Measurements from ENCODE around the gene COL8A1.

Gene COL8A1

DNA sequence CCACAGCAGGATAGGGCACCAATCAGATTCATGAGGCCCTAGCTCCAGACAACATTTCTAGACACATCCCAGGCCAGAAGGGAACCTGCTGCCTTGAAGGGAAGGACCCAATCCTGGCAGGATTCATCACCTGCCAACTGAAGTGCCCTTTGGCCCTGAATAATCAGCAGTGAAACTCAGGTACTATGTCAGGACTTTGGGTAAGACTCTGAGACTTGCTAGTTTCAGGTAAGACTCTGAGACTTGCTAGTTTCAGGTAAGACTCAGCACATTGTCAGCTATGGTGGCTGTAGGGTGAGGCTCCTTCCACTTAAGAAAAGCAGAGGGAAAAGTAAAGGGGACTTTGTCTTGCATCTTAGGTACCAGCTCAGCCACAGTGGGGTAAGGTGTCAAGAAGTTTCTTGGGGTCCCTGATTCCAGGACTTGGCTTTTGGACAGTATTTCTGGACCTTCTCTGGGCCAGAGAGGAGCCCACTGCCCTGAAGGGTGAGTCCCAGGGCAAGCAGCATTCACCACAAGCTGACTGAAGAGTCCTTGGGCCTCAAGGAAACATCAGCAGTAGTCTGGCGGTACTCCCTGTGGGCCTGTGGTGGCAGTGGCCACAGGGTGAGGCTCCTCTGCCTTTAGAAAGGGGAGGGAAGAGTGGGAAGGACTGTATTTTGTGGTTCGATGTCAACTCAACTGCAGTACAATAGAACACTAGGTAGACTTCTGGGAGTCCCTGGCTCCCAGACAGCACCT lies 13.7 kb upstream of the COL8A1 start:
- no peak overlapping the region for H2AFZ ChIP-seq
- H3K4me3 ChIP-seq (ENCODE audit: low read depth, low read length), result no peak overlapping the region
- H3K4me1 ChIP-seq, result no peaks in the 10 kb centered on the region
- H3K9me3 ChIP-seq (ENCODE audit: control insufficient read depth, low read length), result no peaks in the 10 kb centered on the region
- H3K79me2 ChIP-seq, result no peaks in the 10 kb centered on the region
- H3K9ac ChIP-seq, result no peak overlapping the region
- no peak overlapping the region for H3K27ac ChIP-seq
- TF ChIP-seq, protein P1, sequence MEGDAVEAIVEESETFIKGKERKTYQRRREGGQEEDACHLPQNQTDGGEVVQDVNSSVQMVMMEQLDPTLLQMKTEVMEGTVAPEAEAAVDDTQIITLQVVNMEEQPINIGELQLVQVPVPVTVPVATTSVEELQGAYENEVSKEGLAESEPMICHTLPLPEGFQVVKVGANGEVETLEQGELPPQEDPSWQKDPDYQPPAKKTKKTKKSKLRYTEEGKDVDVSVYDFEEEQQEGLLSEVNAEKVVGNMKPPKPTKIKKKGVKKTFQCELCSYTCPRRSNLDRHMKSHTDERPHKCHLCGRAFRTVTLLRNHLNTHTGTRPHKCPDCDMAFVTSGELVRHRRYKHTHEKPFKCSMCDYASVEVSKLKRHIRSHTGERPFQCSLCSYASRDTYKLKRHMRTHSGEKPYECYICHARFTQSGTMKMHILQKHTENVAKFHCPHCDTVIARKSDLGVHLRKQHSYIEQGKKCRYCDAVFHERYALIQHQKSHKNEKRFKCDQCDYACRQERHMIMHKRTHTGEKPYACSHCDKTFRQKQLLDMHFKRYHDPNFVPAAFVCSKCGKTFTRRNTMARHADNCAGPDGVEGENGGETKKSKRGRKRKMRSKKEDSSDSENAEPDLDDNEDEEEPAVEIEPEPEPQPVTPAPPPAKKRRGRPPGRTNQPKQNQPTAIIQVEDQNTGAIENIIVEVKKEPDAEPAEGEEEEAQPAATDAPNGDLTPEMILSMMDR (IDR thresholded peaks at IDR 0.05), result no peak
- H3K36me3 ChIP-seq (ENCODE audit: control insufficient read depth, insufficient read depth, low read length), result no peaks in the 10 kb centered on the region
- no peak overlapping the region for H3K4me2 ChIP-seq (ENCODE audit: low read length)
- no peaks in the 10 kb centered on the region for H3K27me3 ChIP-seq (ENCODE audit: control insufficient read depth, insufficient read depth, low read length)

DNA sequence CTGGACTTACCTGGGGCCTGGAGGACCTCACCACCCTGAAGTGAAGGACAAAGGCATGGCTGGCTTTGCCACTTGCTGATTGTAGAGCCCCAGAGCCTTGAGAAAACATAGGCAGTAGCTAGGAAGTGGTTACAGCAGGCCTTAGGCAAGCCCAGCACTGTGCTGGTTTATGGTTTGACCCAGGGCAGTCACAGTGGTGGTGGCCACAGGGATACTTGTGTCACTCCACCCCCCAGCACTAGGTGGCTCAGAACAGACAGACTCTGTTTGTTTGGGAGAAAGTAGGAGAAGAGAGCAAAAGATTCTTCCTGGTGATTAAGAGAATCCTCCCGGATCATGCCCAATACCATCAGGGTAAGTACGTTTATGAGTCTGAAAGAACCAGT lies 13.2 kb upstream of the COL8A1 start:
- H3K36me3 ChIP-seq (ENCODE audit: control insufficient read depth, insufficient read depth, low read length), result no peaks in the 10 kb centered on the region
- no peaks in the 10 kb centered on the region for H3K27me3 ChIP-seq (ENCODE audit: control insufficient read depth, insufficient read depth, low read length)
- no peak overlapping the region for H3K27ac ChIP-seq
- no peak overlapping the region for H3K4me2 ChIP-seq (ENCODE audit: low read length)
- TF ChIP-seq, protein P1 (IDR thresholded peaks at IDR 0.05), result no peak
- no peaks in the 10 kb centered on the region for H3K9me3 ChIP-seq (ENCODE audit: control insufficient read depth, low read length)
- H3K79me2 ChIP-seq, result no peaks in the 10 kb centered on the region
- H3K4me1 ChIP-seq, result no peaks in the 10 kb centered on the region
- H3K9ac ChIP-seq, result no peak overlapping the region
- no peak overlapping the region for H2AFZ ChIP-seq
- H3K4me3 ChIP-seq (ENCODE audit: low read depth, low read length), result no peak overlapping the region

DNA sequence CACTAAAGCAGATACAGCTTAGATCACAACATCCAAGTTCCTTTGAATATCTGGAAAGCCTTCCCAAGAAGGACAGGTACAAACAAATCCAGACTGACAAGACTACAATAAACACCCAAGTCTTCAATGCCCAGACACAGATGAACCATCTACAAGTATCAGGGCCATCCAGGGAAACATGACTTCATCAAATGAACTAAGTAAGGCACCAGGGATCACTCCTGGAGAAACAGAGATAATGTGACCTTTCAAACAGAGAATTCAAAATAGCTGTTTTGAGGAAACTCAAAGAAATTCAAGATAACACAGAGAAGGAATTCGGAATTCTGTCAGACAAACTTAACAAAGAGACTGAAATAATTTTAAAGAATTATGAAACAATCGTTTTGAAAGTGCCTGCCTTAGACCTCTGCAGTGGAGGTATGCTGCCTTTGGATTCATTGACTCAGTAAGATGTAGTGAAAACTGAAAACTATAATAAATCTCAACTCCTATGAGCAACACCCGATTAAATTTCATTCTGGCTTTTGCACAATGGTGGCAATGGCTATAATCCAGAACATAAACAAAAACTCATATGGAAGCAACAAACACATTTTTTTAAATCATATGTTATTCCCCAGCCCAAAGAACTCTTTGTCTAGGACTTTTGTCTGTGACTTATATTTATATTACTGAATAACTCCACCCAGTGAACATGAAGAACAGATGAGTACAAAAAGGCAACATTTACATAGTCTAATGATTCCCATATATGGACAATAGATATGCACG lies 12.6 kb upstream of the COL8A1 start:
- Histone ChIP-seq H3K9me3 (ENCODE audit: control insufficient read depth, low read length) (no peaks in the 10 kb centered on the region), H3K27me3 (ENCODE audit: control insufficient read depth, insufficient read depth, low read length) (no peaks in the 10 kb centered on the region), H3K4me1 (no peaks in the 10 kb centered on the region), H3K79me2 (no peaks in the 10 kb centered on the region), H3K27ac (no peak overlapping the region), H3K4me3 (ENCODE audit: low read depth, low read length) (no peak overlapping the region), H2AFZ (no peak overlapping the region), H3K4me2 (ENCODE audit: low read length) (no peak overlapping the region), H3K9ac (no peak overlapping the region), H3K36me3 (ENCODE audit: control insufficient read depth, insufficient read depth, low read length) (no peaks in the 10 kb centered on the region)
- TF ChIP-seq, protein P1 (IDR thresholded peaks at IDR 0.05), result no peak

DNA sequence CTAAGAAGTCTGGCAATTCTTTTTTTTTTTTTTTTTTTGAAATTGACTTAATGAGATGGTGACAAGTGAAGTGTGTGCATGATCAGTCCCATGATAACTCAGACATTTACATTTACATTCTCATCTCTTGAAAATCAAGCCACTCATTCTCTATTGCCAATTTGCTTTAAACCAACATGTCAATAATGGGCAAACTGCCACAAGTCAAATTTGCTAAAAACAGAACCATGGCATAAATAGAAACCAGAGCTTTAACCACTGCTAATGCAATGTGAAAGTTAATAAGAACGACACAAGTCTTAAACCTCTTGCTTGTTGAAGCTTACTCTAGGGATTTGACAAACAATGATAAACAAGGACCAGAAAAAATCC lies 12.0 kb upstream of the COL8A1 start:
- H3K4me3 ChIP-seq (ENCODE audit: low read depth, low read length), result no peak overlapping the region
- H3K27me3 ChIP-seq (ENCODE audit: control insufficient read depth, insufficient read depth, low read length), result no peaks in the 10 kb centered on the region
- no peaks in the 10 kb centered on the region for H3K4me1 ChIP-seq
- no peaks in the 10 kb centered on the region for H3K79me2 ChIP-seq
- H3K36me3 ChIP-seq (ENCODE audit: control insufficient read depth, insufficient read depth, low read length), result no peaks in the 10 kb centered on the region
- TF ChIP-seq, protein P1 (IDR thresholded peaks at IDR 0.05), result no peak
- H3K4me2 ChIP-seq (ENCODE audit: low read length), result no peak overlapping the region
- H3K27ac ChIP-seq, result no peak overlapping the region
- no peak overlapping the region for H3K9ac ChIP-seq
- no peaks in the 10 kb centered on the region for H3K9me3 ChIP-seq (ENCODE audit: control insufficient read depth, low read length)
- H2AFZ ChIP-seq, result no peak overlapping the region

Data from parathyroid adenoma (tissue), 2 donors.